HG03439 (cell line): ENCODE data around the gene PCDHGA1.
"Not testable (repeated sequence)": the region's sequence is repeated elsewhere in the genome, so short reads cannot be mapped to it uniquely, and the experiment has no call there.

ENCODE experiments used
- ATAC-seq: cut with Tn5 transposase; IDR thresholded peaks from one replicate; pipeline ENCODE4 v1.9.1; 2021; ENCODE audit warnings: mild to moderate bottlenecking, moderate library complexity; ENCODE audit not compliant: unreplicated experiment

Gene PCDHGA1

DNA sequence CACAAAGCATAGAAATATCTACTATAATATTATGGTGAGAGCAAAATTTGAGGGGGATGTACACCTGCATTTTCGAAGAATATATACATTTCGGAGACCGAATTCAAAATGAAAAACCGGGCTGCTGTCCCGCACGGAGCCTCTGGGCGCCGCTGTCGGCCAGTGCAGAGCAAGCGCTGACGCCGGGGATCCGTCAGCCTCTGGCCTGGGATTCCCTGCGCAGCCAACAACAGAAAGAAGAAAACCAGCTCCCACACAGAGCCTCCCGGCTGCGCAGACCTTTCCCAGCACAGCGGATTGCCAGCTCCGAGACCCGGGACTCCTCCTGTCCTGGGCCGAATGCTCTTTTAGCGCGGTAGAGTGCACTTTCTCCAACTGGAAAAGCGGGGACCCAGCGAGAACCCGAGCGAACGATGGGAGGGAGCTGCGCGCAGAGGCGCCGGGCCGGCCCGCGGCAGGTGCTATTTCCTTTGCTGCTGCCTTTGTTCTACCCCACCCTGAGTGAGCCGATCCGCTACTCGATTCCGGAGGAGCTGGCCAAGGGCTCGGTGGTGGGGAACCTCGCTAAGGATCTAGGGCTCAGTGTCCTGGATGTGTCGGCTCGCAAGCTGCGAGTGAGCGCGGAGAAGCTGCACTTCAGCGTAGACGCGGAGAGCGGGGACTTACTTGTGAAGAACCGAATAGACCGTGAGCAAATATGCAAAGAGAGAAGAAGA is 77.6 kb downstream of the PCDHGA1 start, which contains the start of gene PCDHGB6:
Gene PCDHGB6, plus strand, starts transcription at position 232 of the 716 bp plus-strand sequence. Its CDS starts 182 bp downstream, at position 414.
- not testable (repeated sequence) for ATAC-seq

DNA sequence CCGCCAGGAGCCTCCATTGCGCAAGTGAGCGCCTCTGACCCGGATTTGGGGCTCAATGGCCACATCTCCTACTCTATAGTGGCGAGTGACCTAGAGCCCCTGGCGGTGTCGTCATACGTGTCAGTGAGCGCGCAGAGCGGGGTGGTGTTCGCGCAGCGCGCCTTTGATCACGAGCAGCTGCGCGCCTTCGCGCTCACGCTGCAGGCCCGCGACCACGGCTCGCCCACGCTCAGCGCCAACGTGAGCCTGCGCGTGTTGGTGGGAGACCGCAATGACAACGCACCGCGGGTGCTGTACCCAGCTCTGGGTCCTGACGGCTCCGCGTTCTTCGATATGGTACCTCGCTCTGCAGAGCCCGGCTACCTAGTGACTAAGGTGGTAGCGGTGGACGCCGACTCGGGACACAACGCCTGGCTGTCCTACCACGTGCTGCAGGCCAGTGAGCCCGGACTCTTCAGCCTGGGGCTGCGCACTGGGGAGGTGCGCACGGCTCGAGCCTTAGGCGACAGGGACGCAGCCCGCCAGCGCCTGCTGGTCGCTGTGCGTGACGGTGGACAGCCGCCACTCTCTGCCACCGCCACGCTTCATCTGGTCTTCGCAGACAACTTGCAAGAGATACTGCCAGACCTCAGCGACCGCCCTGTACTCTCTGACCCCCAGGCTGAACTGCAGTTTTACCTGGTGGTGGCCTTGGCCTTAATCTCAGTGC is 79.4 kb downstream of the PCDHGA1 start:
- ATAC-seq, result no peak

DNA sequence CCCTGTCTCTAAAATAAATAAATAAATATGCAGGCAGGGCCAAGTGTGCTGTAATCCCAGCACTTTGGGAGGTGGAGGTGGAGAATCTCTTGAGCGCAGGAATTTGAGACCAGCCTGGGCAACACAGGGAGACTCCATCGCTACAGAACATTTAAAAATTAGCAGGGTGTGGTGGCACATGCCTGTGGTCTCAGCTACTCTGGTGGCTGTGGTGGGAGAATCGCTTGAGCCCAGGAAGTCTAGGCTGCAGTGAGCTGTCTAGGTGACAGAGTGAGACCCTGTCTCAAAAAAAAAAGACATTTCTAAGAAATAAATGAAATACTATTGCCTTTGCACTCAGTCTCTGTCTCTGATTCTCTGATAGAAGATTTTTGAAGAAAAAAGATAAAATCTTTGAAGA is 81.3 kb downstream of the PCDHGA1 start:
- ATAC-seq, result no peak

DNA sequence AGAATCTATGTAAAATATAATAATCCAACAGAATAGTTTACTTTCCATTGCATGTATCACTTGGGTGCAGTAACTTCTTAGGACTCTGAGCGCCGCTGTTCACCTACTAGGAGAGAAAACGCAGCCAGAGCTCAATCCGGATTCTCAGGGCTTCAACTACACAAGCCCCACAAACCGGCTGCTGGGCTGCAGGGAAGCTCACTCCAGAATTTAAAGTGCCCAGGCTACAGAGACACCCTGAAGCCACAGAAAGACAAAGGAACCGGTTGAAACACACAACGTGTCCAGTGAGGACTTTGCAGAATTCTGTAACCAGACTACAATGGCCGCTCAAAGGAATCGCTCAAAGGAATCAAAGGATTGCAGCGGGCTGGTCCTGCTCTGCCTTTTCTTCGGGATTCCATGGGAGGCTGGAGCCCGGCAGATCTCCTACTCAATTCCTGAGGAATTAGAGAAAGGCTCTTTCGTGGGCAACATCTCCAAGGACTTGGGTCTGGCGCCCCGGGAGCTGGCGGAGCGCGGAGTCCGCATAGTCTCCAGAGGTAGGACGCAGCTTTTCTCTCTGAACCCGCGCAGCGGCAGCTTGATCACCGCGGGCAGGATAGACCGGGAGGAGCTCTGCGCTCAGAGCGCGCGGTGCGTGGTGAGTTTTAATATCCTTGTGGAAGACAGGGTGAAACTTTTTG is 82.7 kb downstream of the PCDHGA1 start, which contains the start of gene PCDHGA10:
Gene PCDHGA10, plus strand, starts transcription at position 134 of the 686 bp plus-strand sequence. Its CDS starts 189 bp downstream, at position 323.
- ATAC-seq, result peak; percentile 70

DNA sequence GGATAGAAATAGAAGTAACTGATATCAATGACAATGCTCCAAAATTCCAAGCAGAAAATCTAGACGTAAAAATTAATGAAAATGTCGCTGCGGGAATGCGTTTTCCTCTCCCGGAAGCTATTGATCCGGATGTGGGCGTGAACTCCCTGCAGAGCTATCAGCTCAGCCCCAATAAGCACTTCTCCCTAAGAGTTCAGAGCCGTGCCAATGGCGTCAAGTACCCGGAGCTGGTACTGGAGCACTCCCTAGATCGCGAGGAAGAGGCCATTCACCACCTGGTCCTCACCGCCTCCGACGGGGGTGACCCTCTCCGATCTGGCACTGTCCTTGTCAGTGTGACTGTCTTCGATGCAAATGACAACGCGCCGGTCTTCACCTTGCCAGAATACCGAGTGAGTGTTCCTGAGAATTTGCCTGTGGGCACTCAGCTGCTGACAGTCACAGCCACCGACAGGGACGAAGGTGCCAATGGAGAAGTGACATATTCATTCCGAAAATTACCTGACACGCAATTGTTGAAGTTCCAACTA is 83.3 kb downstream of the PCDHGA1 start:
- ATAC-seq, result no peak

DNA sequence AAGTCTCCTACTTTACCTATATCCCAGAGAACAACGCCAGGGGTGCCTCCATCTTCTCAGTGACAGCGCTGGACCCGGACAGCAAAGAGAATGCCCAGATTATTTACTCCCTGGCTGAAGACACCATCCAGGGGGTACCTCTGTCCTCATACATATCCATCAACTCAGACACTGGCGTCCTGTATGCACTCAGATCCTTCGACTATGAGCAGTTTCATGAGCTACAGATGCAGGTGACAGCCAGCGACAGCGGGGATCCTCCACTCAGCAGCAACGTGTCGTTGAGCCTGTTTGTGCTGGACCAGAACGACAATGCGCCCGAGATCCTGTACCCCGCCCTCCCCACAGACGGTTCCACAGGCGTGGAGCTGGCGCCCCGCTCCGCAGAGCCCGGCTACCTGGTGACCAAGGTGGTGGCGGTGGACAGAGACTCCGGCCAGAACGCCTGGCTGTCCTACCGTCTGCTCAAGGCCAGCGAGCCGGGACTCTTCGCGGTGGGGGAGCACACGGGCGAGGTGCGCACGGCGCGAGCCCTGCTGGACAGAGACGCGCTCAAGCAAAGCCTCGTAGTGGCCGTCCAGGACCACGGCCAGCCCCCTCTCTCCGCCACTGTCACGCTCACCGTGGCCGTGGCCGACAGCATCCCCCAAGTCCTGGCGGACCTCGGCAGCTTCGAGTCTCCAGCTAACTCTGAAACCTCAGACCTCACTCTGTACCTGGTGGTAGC is 84.4 kb downstream of the PCDHGA1 start:
- not testable (repeated sequence) for ATAC-seq

DNA sequence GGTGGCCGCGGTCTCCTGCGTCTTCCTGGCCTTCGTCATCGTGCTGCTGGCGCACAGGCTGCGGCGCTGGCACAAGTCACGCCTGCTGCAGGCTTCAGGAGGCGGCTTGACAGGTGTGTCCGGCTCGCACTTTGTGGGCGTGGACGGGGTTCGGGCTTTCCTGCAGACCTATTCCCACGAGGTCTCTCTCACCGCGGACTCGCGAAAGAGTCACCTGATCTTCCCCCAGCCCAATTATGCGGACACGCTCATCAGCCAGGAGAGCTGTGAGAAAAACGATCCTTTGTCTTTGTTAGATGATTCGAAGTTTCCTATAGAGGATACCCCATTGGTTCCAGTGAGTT is 84.9 kb downstream of the PCDHGA1 start:
- ATAC-seq, result not testable (repeated sequence)

DNA sequence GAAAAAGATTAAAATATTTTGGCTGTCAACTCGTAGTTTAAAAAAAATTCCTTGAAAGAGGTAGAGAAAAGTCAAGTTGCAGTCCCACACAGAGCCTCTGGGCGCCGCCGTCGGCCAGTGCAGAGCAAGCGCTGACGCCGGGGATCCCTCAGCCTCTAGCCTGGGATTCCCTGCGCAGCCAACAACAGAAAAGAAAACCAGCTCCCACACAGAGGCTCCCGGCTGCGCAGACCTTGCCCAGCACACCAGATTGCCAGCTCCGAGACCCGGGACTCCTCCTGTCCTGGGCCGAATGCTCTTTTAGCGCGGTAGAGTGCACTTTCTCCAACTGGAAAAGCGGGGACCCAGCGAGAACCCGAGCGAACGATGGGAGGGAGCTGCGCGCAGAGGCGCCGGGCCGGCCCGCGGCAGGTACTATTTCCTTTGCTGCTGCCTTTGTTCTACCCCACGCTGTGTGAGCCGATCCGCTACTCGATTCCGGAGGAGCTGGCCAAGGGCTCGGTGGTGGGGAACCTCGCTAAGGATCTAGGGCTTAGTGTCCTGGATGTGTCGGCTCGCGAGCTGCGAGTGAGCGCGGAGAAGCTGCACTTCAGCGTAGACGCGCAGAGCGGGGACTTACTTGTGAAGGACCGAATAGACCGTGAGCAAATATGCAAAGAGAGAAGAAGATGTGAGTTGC is 87.3 kb downstream of the PCDHGA1 start, which contains the start of gene PCDHGB7:
Gene PCDHGB7, plus strand, starts transcription at position 184 of the 679 bp plus-strand sequence. Its CDS starts 183 bp downstream, at position 367.
- not testable (repeated sequence) for ATAC-seq

DNA sequence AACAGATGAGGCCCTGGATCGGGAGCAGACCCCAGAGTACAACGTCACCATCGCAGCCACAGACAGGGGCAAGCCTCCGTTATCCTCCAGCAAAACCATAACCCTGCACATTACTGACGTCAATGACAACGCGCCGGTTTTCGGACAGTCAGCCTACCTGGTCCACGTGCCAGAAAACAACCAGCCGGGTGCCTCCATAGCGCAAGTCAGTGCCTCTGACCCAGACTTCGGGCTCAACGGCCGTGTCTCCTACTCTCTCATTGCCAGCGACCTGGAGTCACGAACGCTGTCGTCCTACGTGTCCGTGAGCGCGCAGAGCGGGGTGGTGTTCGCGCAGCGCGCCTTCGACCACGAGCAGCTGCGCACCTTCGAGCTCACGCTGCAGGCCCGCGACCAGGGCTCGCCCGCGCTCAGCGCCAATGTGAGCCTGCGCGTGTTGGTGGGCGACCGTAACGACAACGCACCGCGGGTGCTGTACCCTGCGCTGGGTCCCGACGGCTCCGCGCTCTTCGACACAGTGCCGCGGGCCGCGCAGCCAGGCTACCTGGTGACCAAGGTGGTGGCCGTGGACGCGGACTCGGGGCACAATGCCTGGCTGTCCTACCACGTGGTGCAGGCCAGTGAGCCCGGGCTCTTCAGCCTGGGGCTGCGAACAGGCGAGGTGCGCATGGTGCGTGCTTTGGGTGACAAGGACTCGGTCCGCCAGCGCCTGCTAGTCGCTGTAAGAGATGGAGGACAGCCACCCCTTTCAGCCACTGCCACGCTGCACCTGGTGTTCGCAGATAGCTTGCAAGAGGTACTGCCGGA is 89.0 kb downstream of the PCDHGA1 start:
- no peak for ATAC-seq

DNA sequence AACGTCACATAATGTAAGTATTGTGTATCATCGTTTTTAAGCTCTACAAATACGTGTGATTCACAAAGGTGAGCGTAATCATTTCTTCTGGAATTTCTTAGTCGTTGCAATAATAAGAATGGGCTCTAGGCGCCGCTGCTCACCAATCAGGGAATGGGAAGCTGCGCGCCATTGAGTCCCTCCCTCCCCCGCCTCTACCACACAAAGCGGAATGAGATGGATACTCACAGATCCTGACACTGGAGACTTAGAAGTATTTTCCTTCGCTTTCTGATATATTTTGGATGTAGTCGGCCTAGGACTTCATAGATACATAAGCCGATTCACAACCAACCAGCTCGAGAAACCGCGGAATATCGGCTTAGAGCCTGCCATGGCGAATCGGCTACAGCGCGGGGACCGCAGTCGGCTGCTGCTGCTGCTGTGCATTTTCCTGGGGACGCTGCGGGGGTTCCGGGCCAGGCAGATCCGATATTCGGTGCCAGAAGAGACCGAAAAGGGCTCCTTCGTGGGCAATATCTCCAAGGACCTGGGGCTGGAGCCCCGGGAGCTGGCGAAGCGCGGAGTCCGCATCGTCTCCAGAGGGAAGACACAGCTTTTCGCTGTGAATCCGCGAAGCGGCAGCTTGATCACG is 90.7 kb downstream of the PCDHGA1 start, which contains the start of gene PCDHGA11:
Gene PCDHGA11, plus strand, starts transcription at position 197 of the 634 bp plus-strand sequence. Its CDS starts 177 bp downstream, at position 374.
- ATAC-seq, result peak; percentile 60

DNA sequence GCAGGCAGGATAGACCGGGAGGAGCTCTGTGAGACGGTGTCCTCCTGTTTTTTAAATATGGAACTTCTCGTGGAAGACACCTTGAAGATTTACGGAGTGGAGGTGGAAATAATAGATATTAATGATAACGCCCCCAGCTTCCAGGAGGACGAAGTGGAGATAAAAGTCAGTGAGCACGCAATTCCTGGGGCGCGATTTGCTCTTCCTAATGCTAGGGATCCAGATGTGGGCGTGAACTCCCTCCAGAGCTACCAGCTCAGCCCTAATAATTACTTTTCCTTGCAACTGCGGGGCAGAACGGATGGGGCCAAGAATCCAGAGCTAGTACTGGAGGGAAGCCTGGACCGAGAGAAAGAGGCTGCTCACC is 91.2 kb downstream of the PCDHGA1 start:
- ATAC-seq, result no peak

DNA sequence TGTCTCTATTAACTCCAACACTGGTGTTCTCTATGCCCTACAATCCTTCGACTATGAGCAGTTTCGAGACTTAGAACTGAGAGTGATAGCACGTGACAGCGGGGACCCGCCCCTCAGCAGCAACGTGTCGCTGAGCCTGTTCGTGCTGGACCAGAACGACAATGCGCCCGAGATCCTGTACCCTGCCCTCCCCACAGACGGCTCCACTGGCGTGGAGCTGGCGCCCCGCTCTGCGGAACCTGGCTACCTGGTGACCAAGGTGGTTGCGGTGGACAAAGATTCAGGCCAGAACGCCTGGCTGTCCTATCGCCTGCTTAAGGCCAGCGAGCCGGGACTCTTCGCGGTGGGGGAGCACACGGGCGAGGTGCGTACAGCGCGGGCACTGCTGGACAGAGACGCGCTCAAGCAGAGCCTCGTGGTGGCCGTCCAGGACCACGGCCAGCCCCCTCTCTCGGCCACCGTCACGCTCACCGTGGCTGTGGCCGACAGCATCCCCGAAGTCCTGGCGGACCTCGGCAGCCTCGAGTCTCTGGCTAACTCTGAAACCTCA is 92.5 kb downstream of the PCDHGA1 start:
- ATAC-seq, result no peak

DNA sequence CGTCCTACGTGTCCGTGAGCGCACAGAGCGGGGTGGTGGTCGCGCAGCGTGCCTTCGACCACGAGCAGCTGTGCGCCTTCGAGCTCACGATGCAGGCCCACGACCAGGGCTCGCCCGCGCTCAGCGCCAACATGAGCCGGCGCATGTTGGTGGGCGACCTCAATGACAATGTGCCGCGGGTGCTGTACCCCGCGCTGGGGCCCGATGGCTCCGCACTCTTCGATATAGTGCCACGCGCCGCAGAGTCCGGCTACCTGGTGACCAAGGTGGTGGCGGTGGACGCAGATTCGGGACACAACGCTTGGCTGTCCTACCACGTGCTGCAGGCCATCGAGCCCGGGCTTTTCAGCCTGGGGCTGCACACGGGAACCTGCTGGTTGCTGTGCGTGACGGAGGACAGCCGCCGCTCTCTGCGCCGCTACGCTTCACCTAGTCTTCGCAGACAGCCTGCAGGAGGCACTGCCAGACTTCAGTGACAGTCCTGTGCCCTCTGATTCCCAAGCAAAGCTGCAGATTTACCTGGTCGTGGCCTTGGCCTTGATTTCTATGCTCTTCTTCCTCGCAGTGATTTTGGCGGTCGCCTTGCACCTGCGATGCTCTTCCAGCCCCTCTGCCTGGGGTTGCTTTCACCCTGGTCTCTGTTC is 97.6 kb downstream of the PCDHGA1 start:
- ATAC-seq, result no peak

DNA sequence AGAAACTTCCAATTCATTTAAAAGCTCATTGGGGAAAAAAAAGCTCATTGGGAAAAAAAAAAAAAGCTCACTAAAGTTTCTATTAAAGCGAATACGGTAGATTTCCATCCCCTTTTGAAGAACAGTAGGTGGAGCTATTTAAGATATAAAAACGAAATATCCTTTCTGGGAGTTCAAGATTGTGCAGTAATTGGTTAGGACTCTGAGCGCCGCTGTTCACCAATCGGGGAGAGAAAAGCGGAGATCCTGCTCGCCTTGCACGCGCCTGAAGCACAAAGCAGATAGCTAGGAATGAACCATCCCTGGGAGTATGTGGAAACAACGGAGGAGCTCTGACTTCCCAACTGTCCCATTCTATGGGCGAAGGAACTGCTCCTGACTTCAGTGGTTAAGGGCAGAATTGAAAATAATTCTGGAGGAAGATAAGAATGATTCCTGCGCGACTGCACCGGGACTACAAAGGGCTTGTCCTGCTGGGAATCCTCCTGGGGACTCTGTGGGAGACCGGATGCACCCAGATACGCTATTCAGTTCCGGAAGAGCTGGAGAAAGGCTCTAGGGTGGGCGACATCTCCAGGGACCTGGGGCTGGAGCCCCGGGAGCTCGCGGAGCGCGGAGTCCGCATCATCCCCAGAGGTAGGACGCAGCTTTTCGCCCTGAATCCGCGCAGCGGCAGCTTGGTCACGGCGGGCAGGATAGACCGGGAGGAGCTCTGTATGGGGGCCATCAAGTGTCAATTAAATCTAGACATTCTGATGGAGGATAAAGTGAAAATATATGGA is 100.2 kb downstream of the PCDHGA1 start, which contains the start of gene PCDHGA12:
Gene PCDHGA12, plus strand, starts transcription at position 176 of the 782 bp plus-strand sequence. Its CDS starts 253 bp downstream, at position 429.
- peak; percentile 78 for ATAC-seq

DNA sequence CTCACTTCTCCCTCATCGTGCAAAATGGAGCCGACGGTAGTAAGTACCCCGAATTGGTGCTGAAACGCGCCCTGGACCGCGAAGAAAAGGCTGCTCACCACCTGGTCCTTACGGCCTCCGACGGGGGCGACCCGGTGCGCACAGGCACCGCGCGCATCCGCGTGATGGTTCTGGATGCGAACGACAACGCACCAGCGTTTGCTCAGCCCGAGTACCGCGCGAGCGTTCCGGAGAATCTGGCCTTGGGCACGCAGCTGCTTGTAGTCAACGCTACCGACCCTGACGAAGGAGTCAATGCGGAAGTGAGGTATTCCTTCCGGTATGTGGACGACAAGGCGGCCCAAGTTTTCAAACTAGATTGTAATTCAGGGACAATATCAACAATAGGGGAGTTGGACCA is 101.0 kb downstream of the PCDHGA1 start:
- peak; percentile 48 for ATAC-seq

DNA sequence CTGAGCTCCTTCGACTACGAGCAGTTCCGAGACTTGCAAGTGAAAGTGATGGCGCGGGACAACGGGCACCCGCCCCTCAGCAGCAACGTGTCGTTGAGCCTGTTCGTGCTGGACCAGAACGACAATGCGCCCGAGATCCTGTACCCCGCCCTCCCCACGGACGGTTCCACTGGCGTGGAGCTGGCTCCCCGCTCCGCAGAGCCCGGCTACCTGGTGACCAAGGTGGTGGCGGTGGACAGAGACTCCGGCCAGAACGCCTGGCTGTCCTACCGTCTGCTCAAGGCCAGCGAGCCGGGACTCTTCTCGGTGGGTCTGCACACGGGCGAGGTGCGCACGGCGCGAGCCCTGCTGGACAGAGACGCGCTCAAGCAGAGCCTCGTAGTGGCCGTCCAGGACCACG is 102.0 kb downstream of the PCDHGA1 start:
- not testable (repeated sequence) for ATAC-seq

DNA sequence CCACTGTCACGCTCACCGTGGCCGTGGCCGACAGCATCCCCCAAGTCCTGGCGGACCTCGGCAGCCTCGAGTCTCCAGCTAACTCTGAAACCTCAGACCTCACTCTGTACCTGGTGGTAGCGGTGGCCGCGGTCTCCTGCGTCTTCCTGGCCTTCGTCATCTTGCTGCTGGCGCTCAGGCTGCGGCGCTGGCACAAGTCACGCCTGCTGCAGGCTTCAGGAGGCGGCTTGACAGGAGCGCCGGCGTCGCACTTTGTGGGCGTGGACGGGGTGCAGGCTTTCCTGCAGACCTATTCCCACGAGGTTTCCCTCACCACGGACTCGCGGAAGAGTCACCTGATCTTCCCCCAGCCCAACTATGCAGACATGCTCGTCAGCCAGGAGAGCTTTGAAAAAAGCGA is 102.4 kb downstream of the PCDHGA1 start:
- ATAC-seq, result not testable (repeated sequence)
